ENCODE measurements around the gene PPP1R36.
A peak's percentile ranks its signal among the peaks of the same experiment; 100 is the strongest.
"Not testable (repeated sequence)": the region's sequence is repeated elsewhere in the genome, so short reads cannot be mapped to it uniquely, and the experiment has no call there.

PPP1R36 gene, protein sequence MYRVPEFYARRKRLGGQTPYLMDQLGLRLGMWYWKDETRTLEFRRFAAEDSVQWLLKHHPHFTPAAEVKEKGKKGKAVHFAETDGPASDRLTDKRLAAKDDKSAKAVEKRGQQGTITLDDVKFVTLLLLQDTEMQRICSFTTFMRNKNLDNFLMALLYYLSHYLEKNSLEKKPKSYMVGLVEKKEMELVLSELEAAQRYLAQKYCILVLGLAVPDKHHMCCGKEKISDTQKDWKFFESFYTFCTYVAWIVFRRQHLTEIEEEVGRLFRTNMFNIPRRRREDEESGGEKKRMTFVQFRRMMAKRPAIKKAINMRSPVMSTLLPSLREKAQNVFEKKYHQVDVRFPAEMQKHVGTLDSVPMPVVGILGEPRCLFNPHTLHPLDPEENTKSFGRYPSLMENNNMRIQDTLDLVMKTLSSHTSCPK

DNA sequence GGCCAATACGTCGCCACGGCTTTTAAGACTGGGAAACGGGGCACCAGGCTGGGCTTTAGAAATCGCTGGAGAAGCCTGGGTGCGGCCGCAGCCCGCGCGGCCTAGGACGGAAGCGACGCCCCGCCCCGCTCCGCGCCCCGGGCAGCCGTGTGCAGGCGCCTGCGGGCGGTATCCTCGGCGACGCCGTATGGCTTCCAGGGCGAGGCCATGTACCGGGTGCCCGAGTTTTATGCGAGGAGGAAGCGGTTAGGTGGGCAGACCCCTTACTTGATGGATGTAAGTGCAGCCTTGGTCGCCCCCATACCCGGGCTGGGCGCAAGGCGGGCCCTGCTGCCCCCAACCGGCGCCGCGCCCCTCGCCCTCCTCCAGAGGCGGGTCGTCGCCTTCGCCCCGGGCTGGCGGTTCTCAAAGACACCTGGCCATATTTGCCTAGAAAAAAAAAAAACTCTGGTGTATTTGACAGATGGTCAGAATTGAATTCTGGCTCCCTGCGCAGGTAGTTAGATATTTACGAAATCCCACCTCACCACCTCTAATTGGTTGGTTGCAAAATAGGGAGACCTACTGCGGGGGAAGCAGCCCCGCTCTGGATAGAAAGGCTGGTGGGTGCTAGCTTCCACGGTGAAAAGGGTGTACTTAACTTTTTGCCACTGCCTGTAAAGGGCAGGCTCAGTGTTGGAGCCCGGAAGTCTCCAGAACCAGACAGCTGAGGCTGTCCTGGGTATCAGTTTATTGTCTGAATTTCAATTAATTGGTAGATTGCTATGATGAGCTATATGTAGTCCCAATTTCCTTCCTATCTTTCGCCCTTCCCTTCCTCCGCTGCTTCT lies at the start of gene PPP1R36:
TSS of gene PPP1R36 (plus strand) at position 171 of the 830 bp plus-strand sequence. CDS start at position 208, 37 bp downstream.
- peak; percentile 40 for DNase-seq

DNA sequence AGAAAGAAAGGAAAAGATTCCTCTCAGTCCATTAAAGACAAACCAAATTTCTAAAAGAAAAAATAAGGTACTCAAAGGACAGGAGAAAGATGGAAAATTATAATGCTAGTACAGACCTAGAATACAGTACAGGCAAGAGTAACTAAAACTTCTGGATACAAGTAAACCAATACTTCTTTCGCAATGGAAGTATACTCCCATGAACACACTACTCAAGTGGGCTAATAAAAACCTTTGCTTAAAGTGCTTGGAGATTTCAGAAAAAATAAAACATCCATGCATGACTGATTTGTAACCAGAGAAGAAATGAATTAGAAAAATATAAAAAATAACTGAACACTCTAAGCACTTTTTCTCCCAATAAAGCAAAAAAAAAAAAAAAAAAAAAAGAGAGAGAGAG lies 49.7 kb upstream of the PPP1R36 start:
- DNase-seq: no peak

DNA sequence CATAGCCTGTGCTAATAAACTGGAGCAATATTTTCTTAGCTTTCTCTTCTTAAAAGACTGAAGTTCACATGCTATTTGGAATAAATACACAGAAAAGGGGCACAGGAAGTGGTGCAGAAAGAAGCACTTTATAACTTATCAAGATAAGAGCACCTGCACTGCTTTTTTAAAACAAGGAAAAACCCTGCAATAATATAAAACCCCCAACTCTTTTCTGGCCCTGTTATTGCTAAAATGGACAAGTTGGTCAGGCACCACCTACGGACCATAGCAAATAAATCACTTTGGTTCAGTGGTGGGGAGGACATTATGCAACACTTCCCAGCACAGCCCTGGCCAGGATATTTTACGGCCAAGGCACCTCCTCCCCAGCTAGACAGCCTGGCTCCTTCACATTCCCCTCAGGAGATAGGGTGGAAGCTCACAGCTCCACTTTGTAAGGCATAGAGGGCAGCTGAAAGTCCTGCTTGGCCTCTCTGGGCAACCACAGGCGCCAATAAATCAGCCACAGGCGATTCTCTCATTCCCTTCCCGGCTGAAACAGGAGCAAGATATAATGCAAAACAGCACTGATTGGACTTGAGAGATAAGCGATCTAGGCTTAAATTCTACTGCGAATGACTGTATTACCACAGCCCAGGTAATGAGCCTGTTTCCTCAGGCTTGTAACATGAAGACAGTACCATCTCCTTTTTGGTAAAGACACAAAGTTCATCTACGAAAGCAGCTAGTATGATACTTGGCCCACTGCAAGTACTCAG lies 48.2 kb upstream of the PPP1R36 start:
- no peak for DNase-seq

DNA sequence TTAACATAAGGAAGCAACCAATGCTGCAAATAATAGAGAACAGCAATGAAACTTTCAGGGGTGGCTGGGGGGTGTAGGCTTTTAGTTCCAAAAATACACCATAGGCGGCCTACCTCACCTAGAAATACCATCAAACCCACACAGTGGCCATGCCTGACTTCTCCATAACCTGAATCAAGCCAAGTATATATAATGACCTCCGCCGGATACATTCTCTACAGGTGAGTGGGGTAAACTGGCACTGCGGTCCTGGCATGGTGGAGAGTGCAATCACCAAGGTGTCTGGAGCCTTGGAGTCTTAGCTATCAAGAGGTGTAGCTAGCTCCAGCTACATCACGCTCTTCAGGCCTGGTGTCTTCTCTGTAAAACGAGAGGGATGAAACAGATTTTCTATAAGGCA lies 47.3 kb upstream of the PPP1R36 start:
- DNase-seq: no peak

DNA sequence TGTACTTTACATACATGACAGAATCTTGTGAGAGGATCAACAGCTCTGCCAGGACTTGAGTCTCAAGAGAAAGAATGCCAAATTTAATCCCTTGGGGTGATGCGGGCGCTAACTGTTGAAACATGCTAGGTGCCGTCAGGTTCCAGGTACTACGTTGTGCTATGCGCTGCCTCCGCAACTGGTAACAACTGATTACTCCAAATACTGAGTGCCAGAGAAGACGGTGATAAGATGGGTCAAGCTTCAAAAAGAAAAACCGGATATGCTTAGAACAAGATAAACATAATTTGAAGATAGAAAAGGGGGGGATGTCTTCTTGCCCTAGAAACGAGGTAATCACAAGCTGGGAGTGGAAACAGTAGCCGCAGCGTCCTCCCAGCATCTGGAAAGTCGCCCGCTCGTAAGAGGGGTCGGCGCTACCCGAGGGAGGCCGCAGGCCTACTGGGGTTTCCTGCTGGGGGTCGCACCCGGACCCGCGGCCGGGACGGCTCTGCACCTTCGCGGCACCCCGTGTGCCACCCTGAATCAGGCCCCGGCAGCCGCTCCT lies 46.8 kb upstream of the PPP1R36 start:
- peak; percentile 16 for DNase-seq

DNA sequence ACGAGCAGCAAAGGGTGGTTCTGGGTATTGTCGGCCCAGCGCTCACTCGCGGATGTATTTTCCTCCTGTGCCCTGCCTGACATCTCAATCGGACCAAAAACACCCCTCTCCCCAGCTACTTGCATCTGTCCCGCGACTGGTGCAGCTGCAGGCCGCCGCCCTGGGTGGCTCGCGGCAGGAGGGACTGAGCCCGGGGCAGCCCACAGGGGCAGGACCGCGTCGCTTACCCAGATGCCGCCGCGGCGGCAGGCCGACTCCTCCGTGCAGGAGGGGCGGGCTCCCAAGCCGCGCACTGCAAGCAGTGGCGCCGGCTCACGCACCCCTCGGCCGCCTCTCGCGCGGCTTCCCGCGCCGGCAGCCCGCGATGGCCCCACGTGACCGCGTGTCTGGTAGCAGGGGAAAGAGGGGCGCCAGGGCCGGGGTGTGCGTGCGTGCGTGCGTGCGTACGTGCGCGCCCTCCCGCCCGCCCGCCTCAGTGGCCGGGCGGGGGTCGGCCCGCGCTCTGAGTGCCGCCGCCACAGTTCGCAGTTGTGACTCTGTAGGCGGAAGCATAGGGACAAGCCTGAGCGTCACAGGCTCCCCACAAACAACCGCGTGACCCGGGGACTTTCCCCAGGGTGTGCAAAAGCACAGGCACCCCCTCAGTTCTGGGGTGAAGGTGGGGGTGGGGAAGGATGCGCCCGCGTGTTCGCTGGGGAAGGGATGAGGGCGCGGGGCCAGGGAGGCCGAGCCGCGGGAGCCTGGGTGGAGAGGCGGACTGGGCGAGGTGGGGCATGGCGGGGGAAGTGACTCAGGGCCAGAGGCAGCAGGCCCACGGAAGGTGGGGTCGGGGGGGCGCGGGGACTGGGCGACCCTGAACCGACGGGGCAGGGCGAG lies 46.1 kb upstream of the PPP1R36 start, which contains the start of gene ZBTB25:
TSS of gene ZBTB25 (minus strand) at position 405 of the 876 bp plus-strand sequence. CDS start 13,305 bp downstream, outside the sequence.
- peak; percentile 85 for DNase-seq

DNA sequence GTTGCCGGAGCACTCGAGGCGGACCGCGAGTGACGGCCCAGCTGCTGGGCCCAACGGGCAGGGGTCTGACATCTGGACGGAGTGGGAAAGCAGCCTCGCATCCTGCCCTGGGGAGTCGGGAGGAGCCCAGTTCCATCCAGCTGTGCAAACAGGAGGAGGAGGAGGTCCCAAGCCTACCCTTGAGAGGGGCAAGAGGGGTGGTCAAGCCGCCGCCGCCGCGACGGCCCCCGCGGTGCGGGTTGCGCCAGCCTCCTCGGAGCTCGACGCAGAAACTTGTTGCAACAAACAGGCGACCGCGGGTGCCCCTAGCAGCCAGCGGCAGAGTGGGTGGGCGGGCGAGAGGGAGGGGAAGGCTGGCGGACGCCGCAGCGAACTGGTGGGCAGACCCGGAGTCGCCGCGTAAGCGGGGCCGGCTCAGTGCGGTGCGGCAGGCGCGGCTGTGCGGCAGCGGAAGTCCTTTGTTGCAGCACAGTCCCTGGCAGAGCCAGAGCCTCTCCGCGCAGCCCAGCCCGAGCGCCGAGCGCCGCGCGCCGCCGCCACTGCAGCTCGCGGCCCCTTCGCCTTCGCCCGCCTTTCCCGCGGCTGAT lies 45.4 kb upstream of the PPP1R36 start, which contains the start of gene ZBTB1:
TSS of gene ZBTB1 (plus strand) at position 461 of the 587 bp plus-strand sequence. CDS start 16,735 bp downstream, outside the sequence.
- DNase-seq: peak; percentile 80

DNA sequence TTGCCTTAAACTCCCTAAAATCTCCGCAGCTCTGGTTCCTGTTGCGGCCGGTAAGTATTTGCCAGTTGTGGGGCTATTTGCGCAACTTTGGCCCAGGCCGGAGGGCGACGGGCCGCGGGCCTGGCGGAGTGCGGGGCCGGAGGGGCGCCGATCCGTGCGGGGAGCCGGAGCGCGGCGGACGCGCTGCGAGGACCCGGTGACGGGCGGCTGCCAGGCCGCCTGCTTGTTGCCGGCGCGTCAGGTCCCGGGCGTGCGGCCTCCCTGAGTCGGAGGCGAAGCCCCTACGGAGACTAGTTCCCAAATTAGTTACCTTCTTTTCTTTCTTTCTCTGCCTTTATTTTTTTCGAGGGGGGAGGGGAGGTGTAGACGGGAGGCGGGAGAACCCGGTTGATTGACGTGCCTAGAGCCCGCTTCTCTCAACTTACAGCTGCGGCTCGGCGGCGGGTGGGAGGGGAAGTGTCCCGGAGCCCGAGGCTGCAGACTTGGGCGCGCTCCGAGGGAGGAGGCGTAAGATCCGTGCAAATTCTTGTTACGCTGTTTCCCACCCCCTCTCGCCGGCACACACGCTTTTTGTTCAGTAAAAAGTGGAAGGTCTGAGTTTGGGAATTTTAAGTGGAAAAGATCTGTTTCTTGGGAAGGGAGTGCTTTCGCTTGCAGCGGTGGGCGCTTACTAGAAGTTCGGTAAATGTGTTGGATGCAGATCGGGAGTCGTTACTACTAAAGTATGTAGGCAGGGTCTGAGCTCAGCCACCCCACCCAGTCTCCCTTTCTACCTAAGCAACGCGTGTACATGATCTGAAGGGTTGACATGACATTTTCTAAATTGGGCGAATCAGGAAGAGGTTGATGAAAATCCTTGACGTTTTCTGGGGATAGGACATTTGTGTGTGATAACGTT lies 44.6 kb upstream of the PPP1R36 start:
- DNase-seq: peak; percentile 78

DNA sequence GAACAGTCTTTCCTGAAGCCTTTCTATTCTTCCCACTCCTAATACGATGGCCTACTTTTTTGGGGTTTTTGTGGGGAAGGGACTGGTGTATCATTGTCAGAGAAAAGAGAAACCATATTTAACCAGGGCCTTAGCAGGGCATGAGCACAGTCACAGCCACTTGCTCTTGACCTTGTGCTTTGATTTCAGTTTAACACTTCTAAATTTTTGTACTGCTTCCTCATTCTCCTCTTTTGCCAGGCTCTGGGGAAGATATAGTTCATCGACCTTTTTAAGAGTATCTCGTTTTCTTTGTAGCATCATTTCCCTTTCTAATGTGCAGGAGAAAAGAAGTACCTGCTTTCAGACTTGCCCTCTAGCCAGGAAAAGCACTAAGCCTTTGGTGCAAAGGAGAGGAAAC lies 43.0 kb upstream of the PPP1R36 start:
- DNase-seq: no peak

DNA sequence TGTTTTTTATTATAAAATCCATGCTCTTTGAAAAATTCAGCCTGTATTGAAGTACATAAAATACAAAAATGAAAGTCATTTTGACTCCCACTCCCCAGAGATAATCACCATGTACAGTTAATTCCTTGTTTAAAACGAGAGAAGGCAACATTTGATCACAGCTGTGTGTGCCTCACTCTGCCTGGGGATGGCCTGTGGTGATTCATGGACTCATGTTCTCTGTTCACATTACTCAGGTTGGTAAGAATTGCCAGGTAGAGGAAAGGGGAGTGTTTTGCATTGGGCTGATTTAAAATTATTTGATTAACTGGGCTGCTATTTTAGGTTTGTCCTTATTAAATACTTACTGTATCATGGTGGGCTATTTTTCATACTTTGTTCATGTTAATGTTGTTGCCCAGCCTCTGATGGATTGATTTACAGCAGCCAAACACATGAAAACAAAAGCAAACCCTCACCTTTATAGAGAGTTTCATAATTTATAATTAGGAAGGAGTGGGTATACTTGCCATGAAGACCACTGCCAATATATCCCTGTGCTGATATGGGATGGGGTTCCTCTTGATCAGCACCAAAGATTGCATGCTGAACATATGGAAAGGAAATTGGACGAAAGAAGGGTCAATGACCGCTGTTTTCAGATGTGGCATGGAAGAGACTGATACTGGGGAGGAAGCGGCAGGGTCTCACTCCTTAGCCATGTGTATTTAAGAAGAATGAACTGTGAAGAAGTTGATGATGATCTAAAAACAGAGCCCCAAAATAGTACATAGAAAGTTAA lies 42.2 kb upstream of the PPP1R36 start:
- peak; percentile 25 for DNase-seq

DNA sequence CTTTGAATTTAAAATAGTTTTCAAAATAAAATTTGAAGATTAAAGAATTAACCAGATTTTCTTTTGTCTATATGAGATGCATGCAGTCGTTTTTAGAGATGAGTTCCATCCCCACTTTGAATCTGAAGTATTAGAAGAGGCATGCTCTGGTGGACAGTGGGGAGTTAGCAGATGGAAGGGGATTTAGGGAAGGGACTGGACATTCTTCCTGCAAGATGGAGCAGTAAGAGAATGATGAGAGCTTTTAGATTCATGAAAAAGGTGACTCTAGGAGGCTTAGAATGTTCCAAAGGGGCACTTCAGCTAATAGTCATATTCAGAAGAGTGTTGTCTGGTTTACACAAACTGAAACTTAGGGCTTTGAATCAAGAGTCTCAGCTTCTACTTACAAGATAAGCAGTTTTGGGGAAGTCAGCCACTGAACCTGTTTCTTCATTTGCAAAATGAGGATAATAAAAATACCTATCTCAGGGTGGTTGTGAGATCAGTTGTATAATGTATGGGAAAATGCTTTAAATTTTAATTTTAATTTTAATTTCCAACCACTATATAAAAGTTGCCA lies 41.5 kb upstream of the PPP1R36 start:
- no peak for DNase-seq

DNA sequence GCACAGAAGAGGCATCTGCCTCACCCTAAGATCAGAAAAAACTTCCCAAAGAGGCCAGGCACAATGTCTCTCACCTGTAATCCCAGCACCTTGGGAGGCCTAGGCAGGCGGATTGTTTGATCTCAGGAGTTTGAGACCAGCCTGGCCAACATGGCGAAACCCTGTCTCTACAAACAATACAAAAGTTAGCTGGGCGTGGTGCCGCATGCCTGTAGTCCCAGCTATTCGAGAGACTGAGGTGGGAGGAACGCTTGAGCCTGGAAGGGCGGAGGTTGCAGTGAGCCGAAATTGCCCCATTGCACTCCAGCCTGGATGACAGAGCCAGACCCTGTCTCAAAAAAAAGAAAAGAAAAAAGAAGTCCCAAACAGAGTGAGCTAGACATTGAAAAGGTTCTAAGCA lies 40.7 kb upstream of the PPP1R36 start:
- DNase-seq: no peak

DNA sequence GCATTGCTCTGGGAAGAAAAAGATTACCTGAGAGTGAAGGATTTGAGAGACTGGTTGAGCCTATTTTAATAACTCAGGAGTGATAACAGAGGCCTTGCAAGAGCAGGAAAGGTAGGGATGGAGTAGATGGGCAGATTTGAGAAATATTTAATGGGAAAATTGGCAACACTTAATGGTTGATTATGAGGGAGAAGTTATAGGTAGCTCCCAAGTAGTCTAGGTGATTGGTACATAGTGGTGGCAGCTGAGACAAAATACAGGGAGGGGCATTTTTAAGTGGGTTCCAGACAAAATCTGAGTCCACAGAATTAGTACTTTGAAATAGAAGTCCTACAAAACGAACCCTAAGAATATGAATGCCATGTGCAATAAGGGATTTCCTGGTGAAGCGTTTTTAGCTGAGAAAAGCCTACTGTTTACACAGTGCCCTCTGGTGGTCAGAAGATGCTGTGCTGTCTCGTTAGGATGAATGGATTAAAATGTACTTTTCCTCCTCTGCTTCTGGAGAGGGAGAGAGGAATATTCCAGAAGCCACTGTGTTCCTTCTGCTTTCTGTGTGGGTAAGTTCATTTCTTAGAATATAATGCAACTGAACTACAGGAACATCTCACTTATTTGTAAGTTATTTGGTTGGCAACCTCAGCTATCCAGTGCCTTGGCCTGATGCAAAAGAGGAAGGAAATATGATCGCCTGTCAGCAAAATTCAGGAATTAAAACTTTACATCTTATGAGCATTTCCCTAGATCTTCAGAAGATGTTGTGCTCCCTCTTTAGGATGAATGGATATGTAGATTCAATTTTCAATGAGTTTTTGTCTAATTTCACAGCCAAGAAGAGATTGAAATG lies 38.7 kb upstream of the PPP1R36 start:
- peak; percentile 51 for DNase-seq

DNA sequence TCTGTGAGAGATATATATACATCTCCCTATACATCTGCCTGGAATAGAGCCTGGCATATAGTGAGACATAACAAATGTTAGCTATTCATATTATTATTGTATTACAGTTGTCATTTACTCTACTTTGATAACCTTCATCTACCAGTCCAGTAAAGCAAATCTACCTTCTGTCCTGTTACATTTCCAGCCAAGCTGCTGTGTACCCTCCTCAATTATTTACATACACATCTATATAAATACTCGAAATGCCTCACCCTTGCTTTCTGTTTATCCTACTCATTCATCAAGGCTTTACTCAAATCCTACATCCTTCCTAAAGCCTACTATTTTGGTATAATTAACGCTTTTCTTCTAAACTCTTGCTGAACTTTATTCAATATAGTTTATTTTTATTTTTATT lies 36.5 kb upstream of the PPP1R36 start:
- DNase-seq: no peak

DNA sequence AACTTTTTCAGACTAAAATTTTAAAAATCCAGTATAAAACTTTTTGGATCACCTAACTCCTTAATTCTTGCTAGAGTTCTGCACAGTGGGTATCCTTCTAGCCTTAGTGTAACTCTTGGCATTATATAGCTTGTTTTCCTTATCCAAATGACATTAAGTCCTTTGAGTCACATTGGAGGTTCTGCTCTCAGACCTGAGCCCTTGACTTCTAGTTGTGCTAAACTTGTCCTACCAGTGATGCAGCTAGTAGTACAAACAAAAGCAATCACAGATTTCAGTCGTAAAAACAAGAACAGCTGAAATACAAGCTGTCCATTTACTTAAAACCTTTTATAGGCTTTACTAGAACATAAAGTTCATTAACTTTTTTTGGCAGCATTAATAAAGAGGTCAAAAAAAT lies 34.7 kb upstream of the PPP1R36 start:
- no peak for DNase-seq

DNA sequence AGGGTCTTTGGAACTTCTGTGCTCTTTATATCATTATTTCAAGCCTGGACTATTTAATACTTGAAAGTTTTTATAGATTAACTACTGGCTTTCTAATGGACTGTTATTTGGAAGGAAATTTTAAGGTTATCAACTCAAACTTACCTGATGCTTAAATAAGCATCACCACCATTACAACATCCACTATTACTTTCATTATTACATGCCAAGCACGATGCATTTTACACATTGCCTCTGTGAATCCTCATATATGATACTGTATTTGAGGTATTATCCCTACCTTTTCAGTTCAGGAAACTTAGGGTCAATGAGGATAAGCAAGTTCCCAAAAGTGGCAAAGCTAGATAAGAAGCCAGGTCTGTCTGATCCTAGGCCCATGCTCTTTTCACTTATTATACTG lies 32.8 kb upstream of the PPP1R36 start:
- no peak for DNase-seq

DNA sequence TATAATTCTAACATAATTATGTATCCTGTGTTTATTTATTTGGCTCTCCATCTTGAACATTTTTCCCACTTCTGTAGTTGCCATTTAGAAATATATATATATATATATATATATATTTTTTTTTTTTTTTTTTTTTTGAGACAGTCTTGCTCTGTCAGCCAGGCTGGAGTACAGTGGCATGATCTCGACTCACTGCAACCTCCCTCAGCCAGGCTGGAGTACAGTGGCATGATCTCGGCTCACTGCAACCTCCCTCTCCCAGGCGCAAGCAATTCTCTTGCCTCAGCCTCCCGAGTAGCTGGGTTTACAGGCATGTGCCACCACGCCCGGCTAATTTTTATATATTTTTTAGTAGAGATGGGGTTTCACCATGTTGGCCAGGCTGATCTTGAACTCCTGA lies 32.1 kb upstream of the PPP1R36 start:
- not testable (repeated sequence) for DNase-seq

DNA sequence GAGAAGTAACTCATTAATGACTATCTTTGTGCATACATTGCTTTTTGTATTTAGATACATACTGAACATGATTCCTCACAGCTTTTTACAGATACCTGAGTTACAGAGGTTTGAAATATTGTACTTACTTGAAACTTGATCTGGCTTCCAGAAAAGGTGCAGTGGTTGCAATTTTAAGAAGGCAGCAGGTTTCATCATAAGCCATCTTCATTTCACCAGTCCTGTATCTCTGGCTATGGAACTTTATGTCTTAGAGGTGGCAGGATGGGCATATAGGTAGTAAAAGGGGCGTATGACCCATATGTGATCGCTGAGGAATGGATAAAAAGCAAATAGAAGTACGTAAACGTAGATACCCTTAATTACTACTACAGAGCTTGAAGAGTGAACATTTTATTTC lies 31.5 kb upstream of the PPP1R36 start:
- no peak for DNase-seq

All from stimulated activated CD4-positive, alpha-beta T cell treated with anti-CD3 and anti-CD28 coated beads, Interleukin-12 subunit alpha, Interleukin-12 subunit beta, amount 100 ng/mL, for 4 hours (primary cell).